Stomach (tissue), 9 donors: ENCODE results near the gene PRELID3B. TPM values are rescaled to one million over a fixed set of nuclear protein-coding genes. Genes with fewer than 3 reads are reported as not detected.

Source experiments
- DNase-seq, 2 donors: peaks; one replicate each; pipeline versions ENCODE4 v3.0.0 to v3.0.0-alpha.2; 2013 to 2019
- H3K27ac ChIP-seq, 5 donors: fragments of 200-600 bp in 4 of 5; sonication (generic) in 4 of 5; one replicate each; pipeline ENCODE4 v1.5.1; 2013 to 2019; ENCODE audit warnings: mild to moderate bottlenecking in 1 of 5, moderate library complexity in 1 of 5
- H3K27me3 ChIP-seq, 3 donors: fragments of 200-600 bp; sonication (generic); one replicate each; pipeline ENCODE4 v1.5.1; 2017 to 2019; ENCODE audit warnings: mixed run types in 1 of 3
- H3K36me3 ChIP-seq, 4 donors: fragments of 200-600 bp; sonication (generic); 1 replicate in 3 of 4; 2 replicates in 1 of 4; pipeline ENCODE4 v1.5.1; 2016 to 2019
- H3K4me1 ChIP-seq, 4 donors: fragments of 200-600 bp; sonication (generic); one replicate each; pipeline ENCODE4 v1.5.1; 2016 to 2019
- H3K4me3 ChIP-seq, 4 donors: fragments of 200-600 bp; sonication (generic) in 3 of 4; one replicate each; pipeline ENCODE4 v1.5.1; 2016 to 2019; ENCODE audit warnings: mild to moderate bottlenecking in 1 of 4
- H3K9me3 ChIP-seq, 4 donors: fragments of 200-600 bp; sonication (generic); one replicate each; pipeline ENCODE4 v1.5.1; 2016 to 2019
- EP300 ChIP-seq: sonication (generic); formaldehyde crosslinking; IDR thresholded peaks from one replicate; pipeline ENCODE4 v1.6.1; 2017; ENCODE audit warnings: antibody characterized with exemption
- POLR2A ChIP-seq, 4 donors: fragments of 450-650 bp; IDR thresholded peaks; one replicate each; pipeline ENCODE4 v1.6.1; 2016; ENCODE audit warnings: antibody characterized with exemption in 4 of 4, control low read depth in 2 of 4, mild to moderate bottlenecking in 1 of 4, moderate library complexity in 1 of 4
- POLR2AphosphoS5 ChIP-seq, 3 donors: sonication (generic); formaldehyde crosslinking; IDR thresholded peaks; one replicate each; pipeline ENCODE4 v1.6.1; 2016; ENCODE audit warnings: antibody characterized with exemption in 3 of 3
- WGBS, 5 donors: extraction: QIAGEN DNeasy Blood & Tissue Kit in 3 of 5; methylation state at CpG; one replicate each; pipeline versions ENCODE4 v1.1.5 to v1.1.7; 2013 to 2018; 5-methylcytosine and 5-hydroxymethylcytosine counted together
- intact Hi-C: fragments of 100-400 bp; cut with DNase I; formaldehyde crosslinking; loops from one replicate; pipeline ENCODE4 v1.15.1; 2023; ENCODE audit warnings: low total_unique reads
- polyA plus RNA-seq, 3 donors: library from polyadenylated mRNA; stranded (reverse); fragments of 200-250 nt; gene quantifications; one replicate each; pipeline ENCODE4 v1.2.3, GENCODE V29; 2013
- total RNA-seq, 5 donors: library from RNA; depleted of rRNA; stranded (reverse); fragments of >200 nt; gene quantifications; one replicate each; pipeline versions ENCODE4 v1.1.0 to v1.2.3, GENCODE V29; 2014 to 2016
- TF ChIP-seq, protein P1 (sequence below), 7 experiments: fragments of 450-650 bp in 4 of 7; fragments of 200-600 bp in 3 of 7; sonication (generic) in 3 of 7; IDR thresholded peaks; one replicate each; pipeline ENCODE4 v1.5.1; 2016 to 2019; ENCODE audit warnings: antibody characterized with exemption in 7 of 7, control low read depth in 2 of 7, mild to moderate bottlenecking in 1 of 7
- donor health status: healthy with polysubstance abuse.
- donor health status: Bipolar disorder and iron deficiency.
- donor health status: healthy.

PRELID3B gene
- total and polyA plus RNA-seq, 8 donors = 20.0 to 322 (median 56.1) TPM

DNA sequence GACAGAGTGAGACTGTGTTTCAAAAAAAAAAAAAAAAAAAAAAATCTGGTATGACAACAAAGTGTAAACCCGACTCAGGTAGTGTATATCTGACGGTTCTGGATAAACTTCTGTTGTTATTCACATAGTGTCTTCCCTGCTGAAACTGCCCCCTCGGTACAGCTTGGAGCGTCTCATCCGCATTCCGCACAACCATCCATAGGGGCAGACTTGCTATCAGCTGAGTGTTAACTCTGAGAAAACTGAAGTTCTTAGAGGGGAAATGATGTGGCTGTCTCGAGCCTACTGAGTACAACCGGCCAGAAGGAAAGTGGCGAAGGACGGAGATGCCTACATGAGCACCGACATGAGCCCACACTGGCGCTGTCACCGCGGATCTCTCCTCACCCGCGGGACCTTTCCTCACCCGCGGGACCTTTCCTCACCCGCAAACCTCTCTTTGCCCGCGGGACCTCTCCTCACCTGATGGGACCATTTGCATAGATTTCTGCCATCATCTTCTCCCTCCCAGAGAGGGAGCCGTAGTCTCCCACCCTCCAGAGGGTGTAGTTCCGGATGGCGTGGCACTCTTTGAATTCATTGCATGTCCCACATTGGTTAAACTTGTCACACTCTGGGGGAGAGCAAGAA lies 45.3 kb downstream of the PRELID3B start:
- WGBS, 5 donors = 90 to 93% (median 92%) methylated on average over 24 of the region's 24 CpGs
- Histone ChIP-seq H3K9me3 (no peaks in the 10 kb centered on the region), H3K27me3 (no peaks in the 10 kb centered on the region), H3K36me3 (peaks cover 67 to 100% (median 99%) of the 10 kb centered on the region in 4 donors), H3K4me3 (no peak overlapping the region), H3K27ac (no peak overlapping the region), H3K4me1 (peaks cover 0 to 14% (median 8%) of the 10 kb centered on the region in 4 donors)
- no peak for DNase-seq
- TF ChIP-seq EP300 (no peak), POLR2AphosphoS5 (IDR thresholded peaks at IDR 0.05) (no peak), POLR2A (IDR thresholded peaks at IDR 0.05) (no peak)
- TF ChIP-seq, protein P1, sequence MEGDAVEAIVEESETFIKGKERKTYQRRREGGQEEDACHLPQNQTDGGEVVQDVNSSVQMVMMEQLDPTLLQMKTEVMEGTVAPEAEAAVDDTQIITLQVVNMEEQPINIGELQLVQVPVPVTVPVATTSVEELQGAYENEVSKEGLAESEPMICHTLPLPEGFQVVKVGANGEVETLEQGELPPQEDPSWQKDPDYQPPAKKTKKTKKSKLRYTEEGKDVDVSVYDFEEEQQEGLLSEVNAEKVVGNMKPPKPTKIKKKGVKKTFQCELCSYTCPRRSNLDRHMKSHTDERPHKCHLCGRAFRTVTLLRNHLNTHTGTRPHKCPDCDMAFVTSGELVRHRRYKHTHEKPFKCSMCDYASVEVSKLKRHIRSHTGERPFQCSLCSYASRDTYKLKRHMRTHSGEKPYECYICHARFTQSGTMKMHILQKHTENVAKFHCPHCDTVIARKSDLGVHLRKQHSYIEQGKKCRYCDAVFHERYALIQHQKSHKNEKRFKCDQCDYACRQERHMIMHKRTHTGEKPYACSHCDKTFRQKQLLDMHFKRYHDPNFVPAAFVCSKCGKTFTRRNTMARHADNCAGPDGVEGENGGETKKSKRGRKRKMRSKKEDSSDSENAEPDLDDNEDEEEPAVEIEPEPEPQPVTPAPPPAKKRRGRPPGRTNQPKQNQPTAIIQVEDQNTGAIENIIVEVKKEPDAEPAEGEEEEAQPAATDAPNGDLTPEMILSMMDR (IDR thresholded peaks at IDR 0.05) = no peak
- intact Hi-C loops = no loop called here

DNA sequence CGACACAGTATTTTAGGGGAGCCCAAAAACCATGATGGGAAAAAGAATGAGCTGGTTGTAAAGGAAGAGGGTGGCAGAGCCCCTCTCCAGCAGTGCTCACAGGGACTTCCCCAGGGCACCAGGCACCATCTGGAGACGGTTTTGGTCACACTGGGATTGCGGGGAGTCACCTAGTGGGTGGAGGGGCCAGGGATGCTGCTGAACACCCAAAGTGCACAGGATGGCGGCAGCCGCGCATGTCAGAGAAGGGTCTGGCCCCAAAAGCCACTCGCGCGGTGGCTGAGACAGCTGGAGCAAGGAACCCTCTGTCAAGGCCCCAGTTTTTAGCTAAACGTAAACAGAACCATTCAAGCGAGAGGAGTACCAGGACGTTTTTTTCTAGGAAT lies 46.4 kb downstream of the PRELID3B start:
- intact Hi-C loops = no loop called here
- 87 to 90% (median 88%) methylated on average over 12 of the region's 12 CpGs for WGBS, 5 donors
- TF ChIP-seq POLR2A (IDR thresholded peaks at IDR 0.05) (no peak), POLR2AphosphoS5 (IDR thresholded peaks at IDR 0.05) (no peak), EP300 (no peak)
- TF ChIP-seq, protein P1 (IDR thresholded peaks at IDR 0.05) = no peak
- Histone ChIP-seq H3K27ac (no peak overlapping the region), H3K4me1 (peaks cover 0 to 14% (median 8%) of the 10 kb centered on the region in 4 donors), H3K4me3 (no peak overlapping the region), H3K36me3 (peaks cover 71 to 100% (median 99%) of the 10 kb centered on the region in 4 donors), H3K27me3 (no peaks in the 10 kb centered on the region), H3K9me3 (no peaks in the 10 kb centered on the region)
- DNase-seq = no peak

DNA sequence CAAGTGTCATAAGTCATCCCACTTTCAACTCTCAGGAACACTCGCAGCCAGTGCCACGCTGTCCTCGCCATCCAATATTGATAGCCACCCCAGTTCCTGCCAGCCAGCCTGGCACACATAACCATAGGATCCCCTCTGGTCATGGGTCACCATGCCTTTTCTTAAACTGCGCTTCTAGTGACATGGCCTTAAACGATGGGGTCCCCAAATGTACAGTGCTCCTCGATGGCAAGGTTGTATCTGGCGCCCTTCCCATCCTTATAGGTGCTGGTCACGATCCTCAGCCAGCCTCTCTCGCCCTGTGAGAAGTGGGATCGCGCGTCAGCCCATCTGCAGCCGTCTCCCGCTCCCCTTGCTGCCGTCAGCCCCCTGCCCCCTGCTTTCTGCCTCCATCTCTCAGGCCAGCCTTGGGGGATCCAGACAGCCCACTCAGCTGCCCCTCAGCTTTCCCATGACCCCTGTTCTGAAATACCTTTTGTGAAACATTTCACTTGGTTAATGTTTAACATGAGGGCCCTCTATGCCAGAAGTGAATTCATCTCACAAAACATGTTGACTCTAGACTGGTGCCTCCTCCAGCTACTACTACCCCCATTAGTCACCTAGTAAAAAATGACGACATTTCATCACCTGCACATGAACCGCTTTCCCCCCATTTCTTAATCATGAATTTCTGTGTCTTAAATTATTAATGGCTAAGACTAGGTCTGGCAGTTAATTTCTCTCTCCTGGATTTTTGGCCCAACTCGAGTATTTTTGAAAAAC lies 46.9 kb downstream of the PRELID3B start:
- intact Hi-C loops = no loop called here
- peaks cover 0 to 14% (median 8%) of the 10 kb centered on the region in 4 donors for H3K4me1 ChIP-seq
- whole genome bisulfite sequencing, 5 donors = 65 to 78% (median 72%) methylated on average over 18 of the region's 18 CpGs

More for the DNA sequence above, 46.9 kb downstream of the PRELID3B start:
- peak overlapping the region in 1 of 5 donors; percentile 38 for H3K27ac ChIP-seq
- no peaks in the 10 kb centered on the region for H3K9me3 ChIP-seq
- peak in 1 of 2 donors; percentile 82 for DNase-seq
- H3K36me3 ChIP-seq = peaks cover 71 to 100% (median 99%) of the 10 kb centered on the region in 4 donors
- H3K27me3 ChIP-seq = no peaks in the 10 kb centered on the region
- no peak for TF ChIP-seq EP300
- no peak for TF ChIP-seq POLR2A (IDR thresholded peaks at IDR 0.05)
- TF ChIP-seq, protein P1 (IDR thresholded peaks at IDR 0.05) = no peak
- no peak for TF ChIP-seq POLR2AphosphoS5 (IDR thresholded peaks at IDR 0.05)
- no peak overlapping the region for H3K4me3 ChIP-seq
